H1 (cell line): ENCODE measurements around the gene AP4M1. TPM values are rescaled to one million over a fixed set of nuclear protein-coding genes. Genes with fewer than 3 reads are reported as not detected.

Experiments
- HDAC2 ChIP-seq, 2 experiments: fragments of 300-600 bp in 1 of 2; sonication (generic) in 1 of 2; IDR thresholded peaks; 2 replicates each; pipeline ENCODE4 v1.6.1; 2011 to 2012; ENCODE audit warnings: low read depth in 2 of 2, low read length in 2 of 2, mild to moderate bottlenecking in 2 of 2, moderate library complexity in 2 of 2, borderline replicate concordance in 1 of 2, inconsistent platforms in 1 of 2
- KDM1A ChIP-seq: fragments of 200-600, 300-600 bp; sonication (generic); IDR thresholded peaks from 2 replicates; pipeline ENCODE4 v1.7.1; 2016; ENCODE audit warnings: mild to moderate bottlenecking, low read length, borderline replicate concordance
- POLR2AphosphoS5 ChIP-seq: IDR thresholded peaks from 2 replicates; pipeline ENCODE4 v1.6.1; 2011; ENCODE audit warnings: low read depth, low read length
- SP1 ChIP-seq: IDR thresholded peaks from 2 replicates; pipeline ENCODE4 v1.6.1; 2011; ENCODE audit warnings: low read depth, low read length
- TBP ChIP-seq: IDR thresholded peaks from 2 replicates; pipeline ENCODE4 v1.6.1; 2011; ENCODE audit warnings: low read depth, low read length, improper control_type of control experiment
- polyA plus RNA-seq, 7 experiments: library from polyadenylated mRNA; depleted of rRNA in 3 of 7; stranded (reverse) in 5 of 7; unstranded in 2 of 7; fragments of >200 nt in 5 of 7; fragments of 200-250 nt in 2 of 7; gene quantifications; 1 replicate in 5 of 7; 2 replicates in 1 of 7; 4 replicates in 1 of 7; pipeline versions ENCODE4 v1.2.1 to v1.2.3, GENCODE V29; 2011 to 2013; ENCODE audit warnings: missing spikeins in 2 of 7, mixed read lengths in 2 of 7
- total RNA-seq: library from RNA; stranded (reverse); fragmentation: NEBNext Ultra II Directional; extraction: Animal tissue kit (Norgen Biotek cat#: 25700); gene quantifications from 2 replicates; pipeline ENCODE4 v1.2.1, GENCODE V29; 2021
- TF ChIP-seq, protein P1 (sequence below): fragments of 300-600 bp; sonication (generic); IDR thresholded peaks from 2 replicates; pipeline ENCODE4 v1.7.1; 2012; ENCODE audit warnings: low read length, moderate library complexity, mild to moderate bottlenecking, inconsistent platforms; ENCODE audit not compliant: insufficient replicate concordance
- TF ChIP-seq, protein P2 (sequence below): IDR thresholded peaks from 2 replicates; pipeline ENCODE4 v1.6.1; 2011; ENCODE audit warnings: low read length, improper control_type of control experiment

Gene AP4M1
- total and polyA plus RNA-seq, 2 of the 8 experiments (the other 6 are each of a cell fraction or from before 2014, with no cell fraction given), result 15.2 to 16.6 TPM

DNA sequence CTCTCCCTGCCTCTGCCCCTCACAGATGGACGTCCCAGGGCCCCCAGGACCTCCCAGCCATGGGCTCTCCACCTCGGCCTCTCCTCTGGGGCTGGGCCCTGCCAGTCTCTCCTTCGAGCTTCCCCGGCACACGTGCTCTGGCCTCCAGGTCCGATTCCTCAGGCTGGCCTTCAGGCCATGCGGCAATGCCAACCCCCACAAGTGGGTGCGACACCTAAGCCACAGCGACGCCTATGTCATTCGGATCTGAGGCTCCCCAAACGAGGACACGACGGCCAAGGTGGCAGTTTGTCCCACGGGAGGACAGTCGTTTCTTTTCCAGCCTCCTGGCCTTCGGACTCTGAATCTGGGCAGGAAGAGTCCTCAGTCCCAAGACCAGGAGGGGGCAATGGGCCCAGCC, 5.2 kb downstream of the AP4M1 start (continued):
- TF ChIP-seq, protein P1, sequence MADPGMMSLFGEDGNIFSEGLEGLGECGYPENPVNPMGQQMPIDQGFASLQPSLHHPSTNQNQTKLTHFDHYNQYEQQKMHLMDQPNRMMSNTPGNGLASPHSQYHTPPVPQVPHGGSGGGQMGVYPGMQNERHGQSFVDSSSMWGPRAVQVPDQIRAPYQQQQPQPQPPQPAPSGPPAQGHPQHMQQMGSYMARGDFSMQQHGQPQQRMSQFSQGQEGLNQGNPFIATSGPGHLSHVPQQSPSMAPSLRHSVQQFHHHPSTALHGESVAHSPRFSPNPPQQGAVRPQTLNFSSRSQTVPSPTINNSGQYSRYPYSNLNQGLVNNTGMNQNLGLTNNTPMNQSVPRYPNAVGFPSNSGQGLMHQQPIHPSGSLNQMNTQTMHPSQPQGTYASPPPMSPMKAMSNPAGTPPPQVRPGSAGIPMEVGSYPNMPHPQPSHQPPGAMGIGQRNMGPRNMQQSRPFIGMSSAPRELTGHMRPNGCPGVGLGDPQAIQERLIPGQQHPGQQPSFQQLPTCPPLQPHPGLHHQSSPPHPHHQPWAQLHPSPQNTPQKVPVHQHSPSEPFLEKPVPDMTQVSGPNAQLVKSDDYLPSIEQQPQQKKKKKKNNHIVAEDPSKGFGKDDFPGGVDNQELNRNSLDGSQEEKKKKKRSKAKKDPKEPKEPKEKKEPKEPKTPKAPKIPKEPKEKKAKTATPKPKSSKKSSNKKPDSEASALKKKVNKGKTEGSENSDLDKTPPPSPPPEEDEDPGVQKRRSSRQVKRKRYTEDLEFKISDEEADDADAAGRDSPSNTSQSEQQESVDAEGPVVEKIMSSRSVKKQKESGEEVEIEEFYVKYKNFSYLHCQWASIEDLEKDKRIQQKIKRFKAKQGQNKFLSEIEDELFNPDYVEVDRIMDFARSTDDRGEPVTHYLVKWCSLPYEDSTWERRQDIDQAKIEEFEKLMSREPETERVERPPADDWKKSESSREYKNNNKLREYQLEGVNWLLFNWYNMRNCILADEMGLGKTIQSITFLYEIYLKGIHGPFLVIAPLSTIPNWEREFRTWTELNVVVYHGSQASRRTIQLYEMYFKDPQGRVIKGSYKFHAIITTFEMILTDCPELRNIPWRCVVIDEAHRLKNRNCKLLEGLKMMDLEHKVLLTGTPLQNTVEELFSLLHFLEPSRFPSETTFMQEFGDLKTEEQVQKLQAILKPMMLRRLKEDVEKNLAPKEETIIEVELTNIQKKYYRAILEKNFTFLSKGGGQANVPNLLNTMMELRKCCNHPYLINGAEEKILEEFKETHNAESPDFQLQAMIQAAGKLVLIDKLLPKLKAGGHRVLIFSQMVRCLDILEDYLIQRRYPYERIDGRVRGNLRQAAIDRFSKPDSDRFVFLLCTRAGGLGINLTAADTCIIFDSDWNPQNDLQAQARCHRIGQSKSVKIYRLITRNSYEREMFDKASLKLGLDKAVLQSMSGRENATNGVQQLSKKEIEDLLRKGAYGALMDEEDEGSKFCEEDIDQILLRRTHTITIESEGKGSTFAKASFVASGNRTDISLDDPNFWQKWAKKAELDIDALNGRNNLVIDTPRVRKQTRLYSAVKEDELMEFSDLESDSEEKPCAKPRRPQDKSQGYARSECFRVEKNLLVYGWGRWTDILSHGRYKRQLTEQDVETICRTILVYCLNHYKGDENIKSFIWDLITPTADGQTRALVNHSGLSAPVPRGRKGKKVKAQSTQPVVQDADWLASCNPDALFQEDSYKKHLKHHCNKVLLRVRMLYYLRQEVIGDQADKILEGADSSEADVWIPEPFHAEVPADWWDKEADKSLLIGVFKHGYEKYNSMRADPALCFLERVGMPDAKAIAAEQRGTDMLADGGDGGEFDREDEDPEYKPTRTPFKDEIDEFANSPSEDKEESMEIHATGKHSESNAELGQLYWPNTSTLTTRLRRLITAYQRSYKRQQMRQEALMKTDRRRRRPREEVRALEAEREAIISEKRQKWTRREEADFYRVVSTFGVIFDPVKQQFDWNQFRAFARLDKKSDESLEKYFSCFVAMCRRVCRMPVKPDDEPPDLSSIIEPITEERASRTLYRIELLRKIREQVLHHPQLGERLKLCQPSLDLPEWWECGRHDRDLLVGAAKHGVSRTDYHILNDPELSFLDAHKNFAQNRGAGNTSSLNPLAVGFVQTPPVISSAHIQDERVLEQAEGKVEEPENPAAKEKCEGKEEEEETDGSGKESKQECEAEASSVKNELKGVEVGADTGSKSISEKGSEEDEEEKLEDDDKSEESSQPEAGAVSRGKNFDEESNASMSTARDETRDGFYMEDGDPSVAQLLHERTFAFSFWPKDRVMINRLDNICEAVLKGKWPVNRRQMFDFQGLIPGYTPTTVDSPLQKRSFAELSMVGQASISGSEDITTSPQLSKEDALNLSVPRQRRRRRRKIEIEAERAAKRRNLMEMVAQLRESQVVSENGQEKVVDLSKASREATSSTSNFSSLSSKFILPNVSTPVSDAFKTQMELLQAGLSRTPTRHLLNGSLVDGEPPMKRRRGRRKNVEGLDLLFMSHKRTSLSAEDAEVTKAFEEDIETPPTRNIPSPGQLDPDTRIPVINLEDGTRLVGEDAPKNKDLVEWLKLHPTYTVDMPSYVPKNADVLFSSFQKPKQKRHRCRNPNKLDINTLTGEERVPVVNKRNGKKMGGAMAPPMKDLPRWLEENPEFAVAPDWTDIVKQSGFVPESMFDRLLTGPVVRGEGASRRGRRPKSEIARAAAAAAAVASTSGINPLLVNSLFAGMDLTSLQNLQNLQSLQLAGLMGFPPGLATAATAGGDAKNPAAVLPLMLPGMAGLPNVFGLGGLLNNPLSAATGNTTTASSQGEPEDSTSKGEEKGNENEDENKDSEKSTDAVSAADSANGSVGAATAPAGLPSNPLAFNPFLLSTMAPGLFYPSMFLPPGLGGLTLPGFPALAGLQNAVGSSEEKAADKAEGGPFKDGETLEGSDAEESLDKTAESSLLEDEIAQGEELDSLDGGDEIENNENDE, result no peak
- TF ChIP-seq TBP (no peak), HDAC2 (IDR thresholded peaks at IDR 0.05; ENCODE audit: borderline replicate concordance in 1 of 2, low read depth in 2 of 2, low read length in 2 of 2) (no peak), KDM1A (no peak), POLR2AphosphoS5 (no peak), SP1 (no peak)
- TF ChIP-seq, protein P2, sequence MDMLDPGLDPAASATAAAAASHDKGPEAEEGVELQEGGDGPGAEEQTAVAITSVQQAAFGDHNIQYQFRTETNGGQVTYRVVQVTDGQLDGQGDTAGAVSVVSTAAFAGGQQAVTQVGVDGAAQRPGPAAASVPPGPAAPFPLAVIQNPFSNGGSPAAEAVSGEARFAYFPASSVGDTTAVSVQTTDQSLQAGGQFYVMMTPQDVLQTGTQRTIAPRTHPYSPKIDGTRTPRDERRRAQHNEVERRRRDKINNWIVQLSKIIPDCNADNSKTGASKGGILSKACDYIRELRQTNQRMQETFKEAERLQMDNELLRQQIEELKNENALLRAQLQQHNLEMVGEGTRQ, result no peak
